HG02840 (cell line): ENCODE data around the gene SMIM23.
"Not testable (repeated sequence)": the region's sequence is repeated elsewhere in the genome, so short reads cannot be mapped to it uniquely, and the experiment has no call there.

Experiments used
- ATAC-seq: cut with Tn5 transposase; IDR thresholded peaks from one replicate; pipeline ENCODE4 v1.9.1; 2021; ENCODE audit warnings: mild to moderate bottlenecking, moderate library complexity, moderate number of reproducible peaks; ENCODE audit not compliant: unreplicated experiment, low FRiP score

The SMIM23 gene

GRCh38 chr5:171771856-171772255, 13.8 kb upstream of the SMIM23 start:
- ATAC-seq = no peak

DNA sequence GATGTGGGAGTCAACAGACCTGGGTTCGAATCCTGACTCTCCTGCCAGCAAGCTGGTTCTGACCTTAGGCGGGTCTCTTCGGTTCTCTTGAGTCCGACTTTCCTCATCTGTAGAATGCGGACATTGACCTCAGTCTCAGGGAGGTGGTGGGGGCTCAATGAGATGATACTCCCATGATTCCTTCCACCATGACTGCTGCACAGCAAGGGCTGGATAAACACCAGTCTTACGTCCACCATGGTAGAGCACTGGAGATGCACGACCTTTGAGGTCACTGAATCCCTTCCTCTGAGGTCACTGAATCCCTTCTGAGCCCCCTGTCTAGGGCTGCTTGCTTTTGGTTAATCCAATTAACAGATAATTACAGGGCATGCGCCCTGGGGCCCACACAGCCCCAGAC, 12.5 kb upstream of the SMIM23 start:
- ATAC-seq = no peak

- ATAC-seq = no peak
Observed at GRCh38 chr5:171774418-171774817, 11.2 kb upstream of the SMIM23 start.

DNA sequence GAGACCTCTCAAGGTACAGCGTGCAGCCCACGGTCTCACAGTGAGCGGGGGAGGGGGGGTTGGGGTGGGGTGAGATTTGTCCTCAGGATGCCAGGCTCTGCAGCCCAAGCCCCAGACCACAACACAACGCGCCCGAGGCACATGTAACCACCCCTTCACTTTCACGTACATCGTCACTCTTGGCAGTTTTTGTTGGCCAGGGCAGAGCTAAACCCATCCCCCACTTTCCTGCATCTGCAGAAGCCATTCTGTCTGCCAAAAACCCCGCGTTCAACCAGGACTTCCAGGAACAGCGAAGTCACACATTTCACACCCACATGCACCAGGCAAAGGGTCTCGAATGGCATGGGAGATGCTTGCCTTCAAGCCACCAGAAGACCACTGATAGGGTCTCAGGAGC, 9.4 kb upstream of the SMIM23 start:
- ATAC-seq = no peak

DNA sequence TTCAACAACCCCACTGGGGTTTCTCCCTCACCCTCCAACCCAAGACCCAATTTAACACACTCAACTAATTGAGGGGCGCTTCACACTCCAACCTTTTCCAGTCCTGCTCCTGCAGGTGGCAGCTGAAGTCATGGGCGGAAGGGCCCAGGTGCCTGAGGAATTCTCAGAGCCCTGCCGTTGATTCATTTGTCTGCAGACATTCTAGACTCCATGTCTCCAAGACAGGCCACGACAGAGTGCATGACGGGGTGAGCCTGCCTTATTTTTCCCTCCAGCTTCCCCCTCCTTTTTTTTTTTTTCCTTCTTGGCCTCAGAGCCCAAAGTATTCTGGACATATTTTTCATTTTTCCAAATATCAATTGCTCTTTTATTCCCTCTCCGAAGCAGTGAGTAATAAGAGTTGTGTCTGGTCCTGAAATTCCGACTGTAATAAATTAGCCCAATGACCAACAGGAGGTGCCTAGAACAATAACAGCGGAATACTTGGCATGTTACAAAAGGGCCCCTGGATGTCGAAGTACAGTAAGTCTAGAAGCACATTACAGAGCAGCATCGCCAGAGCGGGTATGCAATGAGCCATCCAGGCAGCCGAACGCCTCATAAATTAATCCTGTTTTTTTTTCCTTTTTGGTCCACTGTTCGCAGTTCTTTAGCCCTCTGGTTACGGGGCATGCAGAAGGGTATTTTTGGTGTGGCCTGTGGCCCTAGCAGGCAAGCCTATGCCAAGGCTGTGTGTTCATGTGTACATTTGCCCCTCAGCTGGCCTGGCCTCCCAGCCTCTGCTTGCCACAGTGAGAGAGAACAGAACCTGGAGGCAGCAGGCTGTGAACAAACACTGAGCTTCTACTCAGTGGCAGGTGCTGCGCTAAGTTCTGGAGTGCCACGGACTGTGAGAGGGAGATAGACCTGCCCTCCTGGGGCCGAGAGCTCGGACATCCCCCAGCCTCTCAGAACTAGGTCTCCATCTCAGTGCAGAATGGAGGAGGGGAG, 8.6 kb upstream of the SMIM23 start:
- no peak for ATAC-seq

GRCh38 chr5:171781744-171782143, 3.9 kb upstream of the SMIM23 start:
- not testable (repeated sequence) for ATAC-seq

GRCh38 chr5:171782332-171782966, 3.2 kb upstream of the SMIM23 start:
- ATAC-seq = no peak

GRCh38 chr5:171783051-171783450, 2.6 kb upstream of the SMIM23 start:
- no peak for ATAC-seq

- no peak for ATAC-seq
Observed at GRCh38 chr5:171789353-171789752, 3.7 kb downstream of the SMIM23 start.

- ATAC-seq = no peak
Observed at GRCh38 chr5:171790408-171790807, 4.8 kb downstream of the SMIM23 start.

GRCh38 chr5:171794470-171794960, 8.9 kb downstream of the SMIM23 start:
- ATAC-seq = no peak

DNA sequence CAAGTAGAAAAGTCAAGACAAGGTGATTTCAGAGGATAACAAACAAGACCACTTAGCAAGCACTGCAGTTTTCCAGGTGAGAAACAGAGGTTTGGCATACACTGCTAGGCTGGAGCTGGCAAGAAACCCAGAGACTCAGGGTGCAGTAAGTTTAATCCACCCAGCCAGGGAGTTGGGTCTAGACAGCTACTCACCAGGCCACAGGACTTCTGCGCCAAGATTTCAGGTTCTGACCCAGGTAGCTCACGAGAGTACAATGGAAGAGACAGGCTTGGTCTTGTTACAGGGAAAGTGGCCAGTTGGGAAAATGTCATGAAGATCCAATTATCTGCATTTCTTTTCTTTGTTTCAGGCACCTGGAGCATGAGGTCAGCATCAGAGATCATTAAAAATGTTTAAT, 9.8 kb downstream of the SMIM23 start:
- no peak for ATAC-seq

DNA sequence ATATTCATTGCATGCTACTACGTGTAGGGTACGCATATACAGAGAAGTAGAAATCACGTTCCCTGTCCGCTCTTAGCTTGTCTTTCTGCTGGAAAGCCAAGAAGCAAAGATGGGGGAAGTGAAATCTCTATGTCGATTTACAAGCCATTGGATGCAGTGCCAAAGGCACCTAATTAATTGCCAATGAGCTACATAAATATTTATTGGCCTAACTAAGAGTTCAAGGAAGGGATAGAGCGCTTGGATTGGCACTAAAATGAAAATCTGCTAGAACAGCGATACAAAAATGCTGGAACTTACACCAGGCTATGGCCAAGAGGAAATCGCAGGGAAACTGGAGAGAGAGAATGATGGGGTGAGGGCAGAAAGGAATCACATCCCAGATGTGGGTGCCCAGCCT, 10.8 kb downstream of the SMIM23 start:
- no peak for ATAC-seq

GRCh38 chr5:171797543-171797942, 11.9 kb downstream of the SMIM23 start:
- ATAC-seq = no peak

DNA sequence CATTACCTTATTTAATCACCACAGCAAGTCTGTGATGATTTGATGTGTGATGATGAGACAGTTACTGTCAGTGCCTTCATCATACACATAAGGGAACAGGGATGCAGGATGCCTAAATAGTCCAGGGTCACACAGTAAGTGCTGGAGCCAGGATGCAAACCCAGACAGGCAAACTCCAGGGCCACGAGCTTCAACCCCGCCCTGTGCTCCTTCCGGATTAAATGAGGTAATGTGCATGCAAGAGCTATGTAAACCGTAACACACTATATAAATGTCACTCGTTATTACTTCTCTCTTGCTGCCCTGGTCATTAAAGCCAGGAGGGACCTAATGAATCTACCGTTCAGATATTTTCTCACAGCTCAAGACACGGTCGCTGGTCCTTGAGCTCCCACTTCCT, 12.8 kb downstream of the SMIM23 start:
- ATAC-seq = no peak

DNA sequence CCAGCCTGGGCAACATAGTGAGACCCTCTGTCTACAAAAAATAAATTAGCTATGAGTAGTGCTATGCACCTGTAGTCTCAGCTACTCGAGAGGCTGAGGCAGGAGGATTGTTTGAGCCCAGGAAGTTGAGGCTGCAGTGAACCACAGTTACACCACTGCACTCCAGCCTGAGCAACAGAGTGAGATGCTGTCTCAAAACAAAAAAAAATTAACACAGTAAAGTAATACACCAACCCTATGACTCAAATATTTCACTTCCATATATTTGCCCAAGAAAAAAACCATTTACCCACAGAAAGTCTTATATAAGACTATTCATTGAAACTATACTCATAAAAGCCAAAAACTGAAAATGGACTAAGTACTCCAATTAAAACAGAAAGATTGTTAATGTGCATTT, 16.2 kb downstream of the SMIM23 start:
- ATAC-seq = no peak

DNA sequence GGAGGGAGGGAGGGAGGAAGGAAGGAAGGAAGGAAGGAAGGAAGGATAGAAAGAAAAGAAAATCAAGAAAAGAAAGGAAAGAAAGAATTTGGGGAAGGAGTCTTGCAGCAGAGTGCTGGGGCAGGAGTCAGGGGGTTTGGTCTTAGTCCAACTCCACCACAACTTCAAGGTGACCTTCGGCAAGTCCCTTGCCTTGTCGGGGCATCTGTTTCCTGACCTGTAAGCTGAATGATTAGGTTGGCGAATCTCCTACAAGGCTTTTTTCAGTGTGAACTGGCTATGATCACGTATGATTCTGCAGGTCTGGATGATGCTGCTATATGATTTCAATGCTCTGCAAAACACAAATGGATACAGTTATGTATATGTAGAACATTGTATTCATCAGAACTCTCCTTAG, 20.1 kb downstream of the SMIM23 start:
- ATAC-seq = no peak

DNA sequence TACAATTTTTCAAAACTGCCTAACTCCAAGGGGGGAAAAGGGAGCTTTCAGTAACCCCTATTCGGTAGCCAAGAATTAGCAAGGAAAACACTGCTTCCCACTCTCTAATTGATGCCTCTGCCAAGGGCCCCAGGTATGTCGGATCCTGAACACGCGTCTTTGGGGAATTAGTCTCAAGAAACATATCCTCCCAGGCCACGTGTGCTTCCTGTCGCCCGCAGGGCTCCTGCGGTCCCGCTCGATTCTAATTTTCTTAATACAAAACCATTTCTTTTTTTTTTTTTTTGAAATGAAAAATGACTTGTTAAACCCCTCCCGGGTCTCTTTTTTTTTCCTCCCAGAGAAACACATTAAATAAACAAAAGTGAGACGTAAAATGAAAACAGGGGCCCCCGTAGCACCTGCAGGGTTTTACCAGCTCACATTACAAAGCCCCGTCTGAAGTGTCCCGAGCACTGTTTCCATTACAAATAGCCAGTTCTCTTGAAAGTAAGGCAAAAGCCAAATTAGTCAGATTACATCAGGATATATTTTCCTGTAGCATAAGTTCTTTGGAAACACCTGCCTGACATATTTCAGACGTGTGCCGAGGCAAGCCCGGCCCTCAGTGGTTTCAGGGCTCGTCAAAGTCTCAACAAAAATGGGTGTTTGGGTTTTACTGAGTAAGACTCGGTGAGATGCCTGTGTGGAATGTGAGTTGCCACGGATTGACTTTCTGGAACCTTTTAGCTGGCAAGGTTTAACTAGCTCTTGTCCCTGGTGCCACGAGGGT, 21.5 kb downstream of the SMIM23 start:
- ATAC-seq = no peak

DNA sequence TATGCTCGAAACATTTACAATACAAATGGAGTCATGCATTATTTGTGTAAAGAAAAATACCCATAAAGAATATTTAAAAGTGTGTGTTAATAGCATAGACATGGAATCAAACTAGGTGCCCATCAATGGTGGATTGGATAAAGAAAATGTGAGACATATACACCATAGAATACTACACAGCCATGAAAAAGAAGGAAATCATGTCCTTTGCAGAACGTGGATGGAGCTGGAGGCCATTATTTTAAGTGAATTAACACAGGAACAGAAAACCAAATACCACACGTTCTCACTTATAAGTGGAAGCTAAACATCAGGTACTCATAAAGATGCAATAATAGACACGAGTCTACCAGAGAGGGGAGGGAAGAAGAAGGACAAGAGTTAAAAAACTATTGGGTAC, 22.8 kb downstream of the SMIM23 start:
- no peak for ATAC-seq

GRCh38 chr5:171808951-171809350, 23.3 kb downstream of the SMIM23 start:
- ATAC-seq = no peak

DNA sequence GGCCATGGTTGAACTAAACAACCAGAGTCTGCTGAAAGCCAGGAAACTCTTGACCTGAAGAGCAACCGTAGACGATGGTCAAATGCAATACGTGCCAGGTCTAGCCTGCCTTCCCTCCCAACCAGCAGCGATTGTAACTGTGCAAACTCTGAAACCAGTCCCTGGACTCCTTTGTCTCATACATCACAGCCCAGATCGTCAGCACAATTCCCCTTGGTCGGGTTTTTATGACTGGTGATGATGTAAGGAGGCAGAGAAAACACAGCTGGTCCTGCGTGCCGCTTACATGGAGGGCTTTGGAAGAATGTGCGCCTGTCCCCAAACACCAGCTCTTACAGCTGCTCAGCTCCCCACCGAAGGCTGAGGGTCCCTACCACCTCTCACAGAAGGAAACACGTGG, 24.6 kb downstream of the SMIM23 start:
- ATAC-seq = no peak
